DMS153 treated with DMSO at 0.1 percent for 48 hours (cell line): ENCODE measurements around the gene CEP20.
"Not testable (repeated sequence)": the region's sequence is repeated elsewhere in the genome, so short reads cannot be mapped to it uniquely, and the experiment has no call there.

Experiments used
- DNase-seq: peaks from one replicate; lab custom pipeline; 2025; ENCODE audit not compliant: unreplicated experiment; lab: John Stamatoyannopoulos, UW

The CEP20 gene, protein sequence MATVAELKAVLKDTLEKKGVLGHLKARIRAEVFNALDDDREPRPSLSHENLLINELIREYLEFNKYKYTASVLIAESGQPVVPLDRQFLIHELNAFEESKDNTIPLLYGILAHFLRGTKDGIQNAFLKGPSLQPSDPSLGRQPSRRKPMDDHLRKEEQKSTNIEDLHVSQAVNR

DNA sequence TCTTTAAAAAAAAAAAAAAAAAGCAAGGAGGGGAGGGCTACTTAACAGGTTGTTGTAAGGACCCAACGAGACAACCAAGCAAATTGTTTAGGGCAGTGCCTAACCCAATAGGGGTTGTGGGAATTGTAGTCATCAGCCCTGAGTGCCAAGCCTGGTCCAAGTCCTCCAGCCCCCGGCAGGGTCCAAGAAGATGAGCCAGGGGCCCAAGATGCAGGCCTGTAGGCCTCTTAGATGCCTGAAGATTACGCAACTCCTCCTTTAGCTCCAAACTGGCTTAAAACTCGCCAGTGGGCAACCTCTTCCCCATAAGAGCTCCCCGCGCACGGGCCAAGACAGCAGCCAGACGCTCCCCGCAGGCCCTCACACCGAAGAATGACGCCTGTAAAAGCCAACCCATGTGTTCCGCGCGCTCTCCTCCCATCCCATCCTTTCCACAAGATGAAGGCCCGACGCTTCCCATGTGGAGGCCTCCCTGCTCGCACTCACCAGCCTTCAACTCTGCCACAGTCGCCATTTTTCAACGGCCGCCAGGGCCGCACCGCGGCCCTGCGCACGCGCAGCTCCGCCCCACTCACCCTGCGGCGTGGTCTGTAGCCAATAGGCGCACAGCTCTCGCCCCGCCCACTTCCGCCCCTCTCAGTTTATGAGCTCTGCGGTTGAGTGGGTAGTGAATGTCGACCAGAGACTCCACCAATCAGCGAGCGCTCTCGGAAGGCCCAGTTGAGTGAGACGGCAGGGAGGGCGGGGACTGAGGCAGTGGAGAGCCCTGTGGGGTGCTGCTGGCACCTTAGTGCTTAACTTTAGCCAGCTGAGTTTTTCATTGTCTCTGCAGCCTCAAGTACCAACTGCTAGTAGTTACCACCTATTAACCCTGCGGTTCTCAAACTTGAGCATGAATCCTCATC lies at the start of gene CEP20:
CEP20 (minus strand) TSS at position 532 of the 905 bp plus-strand sequence; CDS start at position 514, 18 bp downstream.
- DNase-seq = peak; percentile 98

DNA sequence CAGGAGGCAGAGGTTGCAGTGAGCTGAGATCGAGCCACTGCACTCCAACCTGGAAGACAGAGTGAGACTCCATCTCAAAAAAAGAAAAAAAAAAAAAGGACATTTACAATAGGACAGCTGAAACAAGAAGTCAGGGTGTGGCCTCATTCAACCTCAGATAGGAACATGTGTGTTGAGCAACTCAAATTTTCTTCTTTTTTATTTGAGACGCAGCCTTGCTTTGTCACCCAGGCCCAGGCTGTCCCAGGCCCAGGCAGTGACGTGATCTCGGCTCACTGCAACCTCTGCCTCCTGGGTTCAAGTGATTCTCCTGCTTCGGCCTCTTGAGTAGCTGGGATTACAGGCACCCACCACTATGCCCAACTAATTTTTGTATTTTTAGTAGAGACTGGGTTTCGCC lies 48.4 kb upstream of the CEP20 start:
- DNase-seq = not testable (repeated sequence)

DNA sequence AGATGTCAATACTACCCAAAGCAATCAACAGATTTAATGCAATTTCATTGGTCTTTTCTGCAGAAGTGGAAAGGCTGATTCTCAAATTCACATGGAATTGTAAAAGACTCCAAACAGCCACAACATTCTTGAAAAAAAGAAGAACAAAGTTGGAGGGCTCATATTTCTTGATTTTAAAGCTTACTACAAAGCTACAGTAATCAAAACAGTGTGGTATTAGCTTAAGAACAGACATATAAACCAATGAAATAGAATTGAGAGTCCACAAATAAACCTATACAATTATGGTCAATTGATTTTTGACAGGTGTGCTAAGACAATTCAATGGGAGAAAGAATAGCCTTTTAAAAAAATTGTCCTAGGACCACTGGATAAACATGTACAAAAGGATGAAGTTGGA lies 46.6 kb upstream of the CEP20 start:
- no peak for DNase-seq

DNA sequence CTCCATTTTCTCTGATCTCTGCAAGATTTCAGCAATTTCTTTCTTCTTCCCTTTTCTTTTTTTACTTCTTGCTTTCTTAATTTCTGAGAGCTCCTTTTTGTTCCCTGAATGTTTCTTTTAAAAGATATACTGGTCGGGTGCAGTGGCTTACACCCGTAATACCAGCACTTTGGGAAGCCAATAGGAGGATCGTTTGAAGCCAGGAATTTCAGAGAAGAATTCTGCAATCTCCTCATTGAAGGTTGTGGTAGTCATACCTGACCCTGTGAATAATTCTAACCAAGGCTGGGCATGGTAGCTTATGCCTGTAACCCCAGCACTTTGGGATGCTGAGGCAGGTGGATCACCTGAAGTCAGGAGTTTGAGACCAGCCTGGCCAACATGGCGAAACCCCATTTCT lies 45.4 kb upstream of the CEP20 start:
- no peak for DNase-seq

DNA sequence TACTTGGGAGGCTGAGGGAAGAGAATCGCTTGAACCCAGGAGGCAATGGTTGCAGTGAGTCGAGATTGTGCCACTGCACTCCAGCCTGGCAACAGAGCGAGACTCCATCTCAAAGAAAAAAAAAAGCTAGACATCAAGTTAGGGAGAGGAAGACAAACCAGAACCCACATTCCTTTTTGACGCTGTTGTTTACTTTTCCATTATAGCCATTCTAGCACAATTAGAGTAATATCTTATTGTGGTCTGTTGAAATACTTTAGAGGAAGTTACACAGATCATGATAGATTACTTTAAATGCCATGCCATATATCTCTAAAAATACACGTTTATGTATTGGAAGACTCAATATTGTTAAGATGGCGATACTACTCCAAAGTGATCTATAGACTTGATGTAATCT lies 44.5 kb upstream of the CEP20 start:
- DNase-seq = no peak

DNA sequence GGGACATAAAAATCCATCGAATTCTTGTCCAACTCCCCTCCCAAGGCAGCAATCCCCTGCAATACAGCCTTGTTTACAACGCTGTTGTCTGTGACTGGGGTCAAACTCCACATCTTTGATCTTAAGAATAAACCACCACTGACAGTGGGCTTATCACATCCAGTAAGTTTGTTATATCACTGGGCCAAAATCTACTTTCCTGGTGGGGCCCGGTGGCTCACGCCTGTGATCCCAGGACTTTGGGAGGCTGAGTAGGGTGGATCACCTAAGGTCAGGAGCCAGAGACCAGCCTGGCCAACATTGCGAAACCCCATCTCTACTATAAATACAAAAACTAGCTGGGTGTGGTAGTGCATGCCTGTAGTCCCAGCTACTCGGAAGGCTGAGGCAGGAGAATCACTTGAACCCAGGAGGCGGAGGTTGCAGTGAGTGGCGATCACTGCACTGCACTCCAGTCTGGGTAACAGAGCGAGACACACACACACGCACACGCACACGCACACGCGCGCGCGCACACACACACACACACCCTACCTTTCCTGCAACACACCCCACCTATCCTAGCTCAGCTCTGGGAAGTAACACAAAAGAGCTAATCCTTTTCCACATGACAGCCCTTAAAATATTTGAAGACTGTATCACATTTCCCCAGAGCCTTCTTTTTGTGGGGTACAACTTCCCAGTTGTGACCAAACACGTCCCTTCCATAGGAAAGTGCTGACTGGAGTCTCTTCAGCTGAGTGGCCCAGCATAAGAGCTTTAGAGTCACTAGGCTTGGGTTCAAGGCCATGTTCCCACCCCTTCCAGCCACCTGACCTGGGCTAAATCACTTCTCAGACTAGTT lies 40.1 kb upstream of the CEP20 start:
- no peak for DNase-seq

DNA sequence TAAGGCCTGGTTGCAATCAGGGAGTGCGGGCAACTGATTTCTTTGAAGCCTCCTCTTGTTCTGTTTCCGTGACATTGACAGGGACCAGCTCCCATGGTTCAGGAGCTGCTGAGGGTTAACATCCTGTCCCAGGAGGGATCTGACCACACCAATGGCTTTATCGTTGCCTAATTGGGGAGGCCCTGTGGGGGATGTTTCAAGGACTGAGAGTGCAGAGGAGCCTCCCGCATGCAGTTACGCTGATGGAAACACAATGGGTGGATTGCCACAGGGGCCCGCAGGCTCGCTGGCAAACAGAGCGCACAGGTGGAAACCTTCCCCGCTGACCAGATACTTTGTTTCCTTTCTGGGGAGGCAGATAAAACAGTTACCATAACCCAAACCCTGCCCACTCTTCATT lies 37.2 kb upstream of the CEP20 start:
- DNase-seq = no peak

DNA sequence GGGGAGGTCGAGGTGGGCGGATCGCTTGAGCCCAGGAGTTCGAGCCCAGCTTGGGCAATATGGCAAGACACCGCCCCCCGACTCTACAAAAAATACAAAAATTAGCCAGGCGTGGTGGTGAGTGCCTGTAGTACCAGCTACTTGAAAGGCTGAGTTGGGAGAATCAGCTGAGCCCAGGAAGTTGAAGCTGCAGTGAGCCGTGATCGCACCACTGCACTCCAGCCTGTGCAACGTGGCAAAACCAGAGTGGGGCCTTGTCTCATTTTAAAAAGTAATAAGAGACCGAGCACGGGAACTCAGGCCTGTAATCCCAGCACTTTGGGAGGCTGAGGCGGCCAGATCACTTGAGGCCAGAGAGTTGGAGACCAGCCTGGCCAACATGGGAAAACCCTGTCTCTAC lies 36.6 kb upstream of the CEP20 start:
- DNase-seq = no peak

DNA sequence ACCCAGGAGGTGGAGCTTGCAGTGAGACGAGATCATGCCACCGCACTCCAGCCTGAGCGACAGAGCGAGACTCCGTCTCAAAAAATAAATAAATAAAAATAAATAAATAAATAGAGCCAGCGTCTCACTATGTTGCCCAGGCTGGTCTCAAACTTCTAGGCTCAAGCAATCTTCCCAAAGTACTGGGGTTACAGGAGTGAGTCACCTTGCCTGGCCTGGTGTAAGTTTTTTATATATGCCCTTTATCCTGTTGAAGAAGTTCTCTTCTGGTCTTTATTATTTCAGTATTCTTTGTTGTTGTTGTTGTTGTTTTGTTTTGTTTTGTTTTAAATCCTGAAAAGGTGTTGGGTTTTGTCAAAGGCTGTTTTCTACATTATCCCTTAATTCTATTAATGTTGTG lies 30.9 kb upstream of the CEP20 start:
- no peak for DNase-seq

DNA sequence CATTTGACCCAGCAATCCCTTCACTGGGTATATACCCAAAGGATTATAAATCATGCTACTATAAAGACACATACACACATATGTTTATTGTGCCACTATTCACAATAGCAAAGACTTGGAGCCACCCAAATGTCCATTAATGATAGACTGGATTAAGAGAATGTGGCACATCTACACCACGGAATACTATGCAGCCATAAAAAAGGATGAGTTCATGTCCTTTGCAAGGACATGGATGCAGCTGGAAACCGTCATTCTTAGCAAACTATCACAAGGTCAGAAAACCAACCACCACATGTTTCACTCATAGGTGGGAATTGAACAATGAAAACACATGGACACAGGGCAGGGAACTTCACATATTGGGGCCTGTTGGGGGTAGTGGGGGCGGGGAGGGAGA lies 29.9 kb upstream of the CEP20 start:
- DNase-seq = not testable (repeated sequence)

DNA sequence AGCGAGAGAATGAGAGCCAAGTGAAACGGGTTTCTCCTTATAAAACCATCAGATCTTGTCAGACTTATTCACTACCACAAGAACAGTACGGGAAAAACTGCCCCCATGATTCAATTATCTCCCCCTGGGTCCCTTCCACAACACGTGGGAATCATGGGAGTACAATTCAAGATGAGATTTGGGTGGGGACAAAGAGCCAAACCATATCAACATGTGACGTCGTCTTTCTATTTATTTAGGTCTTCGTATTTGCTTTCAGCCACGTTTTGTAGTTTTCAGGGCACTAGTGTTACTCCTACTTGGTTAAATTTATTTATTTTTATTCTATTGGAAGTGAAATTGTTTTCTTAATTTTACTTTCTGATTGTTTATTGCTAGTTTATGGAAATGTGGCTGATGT lies 27.9 kb upstream of the CEP20 start:
- no peak for DNase-seq

DNA sequence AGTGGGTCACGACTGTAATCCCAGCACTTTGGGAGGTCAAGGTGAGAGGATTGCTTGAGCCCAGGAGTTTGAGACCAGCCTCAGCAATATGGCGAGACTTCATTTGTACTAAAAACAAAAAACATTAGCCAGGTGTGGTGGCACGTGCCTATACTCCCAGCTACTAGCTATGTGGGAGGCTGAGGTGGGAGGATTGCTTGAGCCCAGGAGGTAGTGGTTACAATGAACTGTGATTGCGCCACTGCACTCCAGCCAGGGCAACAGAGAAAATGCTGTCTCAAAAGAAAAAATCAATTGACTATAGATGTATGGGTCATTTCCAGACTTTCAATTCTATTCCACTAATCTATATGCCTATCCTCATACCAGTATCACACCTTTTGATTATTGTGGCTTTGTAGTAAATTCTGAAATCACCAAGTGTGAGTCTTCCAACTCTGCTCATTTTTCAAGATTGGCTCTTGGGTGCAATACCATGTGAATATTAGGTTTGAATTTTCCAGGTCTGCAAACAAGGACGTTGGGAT lies 27.2 kb upstream of the CEP20 start:
- no peak for DNase-seq

DNA sequence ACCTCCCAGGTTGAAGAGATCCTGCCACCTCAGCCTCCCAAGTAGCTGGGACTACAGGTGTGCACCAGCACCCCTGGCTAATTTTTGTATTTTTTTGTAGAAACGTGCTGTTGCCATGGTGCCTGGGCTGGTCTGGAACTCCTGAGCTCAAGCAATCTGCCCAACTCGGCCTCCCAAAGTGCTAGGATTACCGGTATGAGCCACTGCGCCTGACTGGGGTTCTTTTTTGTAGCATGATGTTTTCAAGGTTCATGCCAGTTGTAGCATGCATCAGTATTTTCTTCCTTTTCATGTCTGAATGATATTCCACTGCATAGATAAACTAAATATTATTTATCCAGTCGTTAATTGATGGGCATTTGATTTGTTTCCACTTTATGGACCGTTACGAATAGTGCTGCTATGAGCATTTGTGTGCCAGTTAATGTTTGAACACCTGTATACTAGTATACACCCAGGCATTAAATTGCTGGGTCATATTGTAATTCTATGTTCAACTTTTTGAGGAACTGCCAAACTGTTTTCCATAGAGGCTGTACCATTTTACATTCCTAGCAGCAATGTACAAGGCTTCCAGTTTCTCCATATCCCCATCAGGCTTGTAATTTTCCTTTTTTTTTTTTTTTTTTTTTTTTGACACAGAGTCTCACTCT lies 24.8 kb upstream of the CEP20 start:
- no peak for DNase-seq

DNA sequence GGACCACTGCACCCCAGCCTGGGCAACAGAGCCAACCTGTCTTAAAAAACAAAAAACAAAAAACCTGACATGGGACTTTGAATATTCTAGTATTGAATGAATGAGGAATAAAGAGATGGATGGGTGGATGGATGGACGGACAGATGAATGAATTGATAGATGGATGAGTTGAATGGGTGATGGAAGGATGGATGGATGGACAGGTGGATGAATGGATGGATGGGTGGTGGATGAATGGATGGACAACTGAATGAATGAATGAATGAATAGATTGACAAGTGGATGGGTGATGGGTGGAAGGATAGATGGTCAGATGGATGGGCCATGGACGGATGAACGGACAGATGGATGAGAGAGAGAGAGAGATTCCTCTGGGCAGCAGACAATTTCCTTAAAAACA lies 22.8 kb upstream of the CEP20 start:
- no peak for DNase-seq

DNA sequence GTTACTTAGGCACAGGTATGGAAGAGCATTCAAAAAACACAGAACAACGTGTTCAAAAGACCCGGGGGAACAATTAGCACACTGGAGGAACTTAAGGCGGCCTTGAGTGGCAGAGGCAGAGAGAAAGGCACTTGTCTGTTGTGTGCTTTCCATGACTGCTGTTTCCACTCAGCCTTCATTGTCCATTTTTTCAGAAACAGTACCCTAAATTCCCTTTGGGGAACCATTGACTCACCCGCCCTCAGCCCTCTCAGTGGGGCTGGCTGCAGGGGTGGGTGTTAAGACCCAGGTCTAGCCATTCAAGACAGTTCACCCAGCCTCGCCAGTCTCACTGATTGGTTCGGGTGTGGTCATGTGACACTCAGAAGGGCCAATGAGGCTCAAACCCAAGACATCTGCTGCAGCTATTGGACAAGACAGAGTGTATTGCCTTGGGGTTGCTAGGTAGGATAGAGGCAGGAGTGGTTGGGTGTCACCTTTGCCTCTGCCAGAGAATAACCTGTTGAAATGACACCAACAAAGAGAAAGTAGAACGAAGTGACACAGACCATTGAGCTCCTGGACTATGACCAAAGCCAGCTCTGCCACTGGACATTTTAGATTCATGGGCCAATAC lies 19.6 kb upstream of the CEP20 start:
- DNase-seq = peak; percentile 2

DNA sequence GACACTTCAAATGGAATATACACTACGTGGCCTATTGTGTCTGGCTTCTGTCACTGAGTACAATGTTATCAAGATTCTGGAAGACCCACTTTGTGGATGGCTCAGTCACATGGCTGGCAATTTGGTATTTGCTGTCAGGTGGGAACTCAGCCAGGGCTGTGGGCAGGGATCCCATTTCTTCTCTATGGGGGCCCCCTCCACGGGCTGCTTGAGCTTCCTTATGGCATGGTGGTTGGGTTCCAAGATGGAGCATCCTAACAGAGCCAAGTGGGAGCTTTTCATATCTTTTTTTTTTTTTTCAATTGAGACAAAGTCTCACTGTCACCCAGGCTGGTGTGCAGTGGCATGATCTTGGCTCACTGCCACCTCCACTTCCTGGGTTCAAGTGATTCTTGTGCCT lies 18.0 kb upstream of the CEP20 start:
- no peak for DNase-seq

DNA sequence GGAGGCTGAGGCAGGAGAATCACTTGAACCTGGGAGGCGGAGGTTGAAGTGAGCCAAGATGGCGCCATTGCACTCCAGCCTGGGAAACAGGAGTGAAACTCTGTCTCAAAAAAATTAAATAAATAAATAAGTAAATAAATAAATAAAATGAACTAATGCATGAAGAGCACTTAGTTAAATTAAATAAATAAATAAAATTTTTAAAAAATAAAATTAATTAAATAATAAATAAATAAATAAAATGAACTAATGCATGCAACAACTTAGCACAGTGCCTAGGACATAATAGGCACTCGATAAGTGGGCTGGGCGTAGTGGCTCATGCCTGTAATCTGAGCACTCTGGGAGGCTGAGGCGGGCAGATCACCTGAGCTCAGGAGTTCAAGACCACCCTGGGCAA lies 15.6 kb upstream of the CEP20 start:
- no peak for DNase-seq

DNA sequence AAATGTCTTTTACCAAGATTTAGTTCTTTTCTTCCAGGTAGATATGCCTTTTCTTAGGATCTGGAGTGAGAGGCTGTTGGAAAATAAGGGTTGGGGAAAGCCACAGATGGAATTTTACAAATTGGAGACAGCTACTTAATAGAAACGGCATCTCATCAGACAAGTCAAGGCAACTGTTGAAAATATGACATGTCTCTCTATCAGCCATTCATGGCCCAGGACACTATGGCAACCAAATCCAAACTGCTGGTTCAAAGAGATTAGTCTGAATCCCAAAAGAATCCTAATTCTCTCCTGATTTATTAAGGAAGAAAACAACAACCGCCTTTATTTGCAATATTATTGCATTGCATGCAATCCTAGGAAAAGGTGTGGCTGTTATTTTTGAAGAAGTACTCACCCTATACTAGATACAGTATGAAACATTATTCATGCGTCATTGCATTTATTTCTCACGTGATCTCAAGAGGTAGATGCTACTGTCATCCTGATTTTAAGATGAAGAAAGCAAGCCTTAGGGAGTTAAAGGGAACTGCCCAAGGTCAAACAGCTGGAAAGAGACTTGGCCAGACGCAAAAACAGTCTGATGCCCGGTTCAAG lies 12.6 kb upstream of the CEP20 start:
- no peak for DNase-seq

DNA sequence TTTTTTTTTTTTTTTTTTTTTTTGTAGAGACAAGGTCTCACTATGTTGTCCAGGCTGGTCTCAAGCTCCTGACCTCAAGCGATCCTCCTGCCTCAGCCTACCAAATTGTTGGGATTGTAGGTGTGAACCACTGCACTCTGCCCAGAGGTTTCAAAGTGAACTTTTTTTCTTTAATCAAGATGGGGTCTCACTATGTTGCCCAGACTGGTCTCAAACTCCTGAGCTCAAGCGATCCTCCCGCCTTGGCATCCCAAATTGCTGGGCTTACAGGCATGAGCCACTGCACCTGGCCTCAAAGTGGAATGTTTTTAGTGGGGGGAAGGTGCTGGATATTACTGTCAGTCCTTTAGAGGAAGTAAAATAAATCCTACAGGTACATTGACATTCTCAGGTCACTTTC lies 12.0 kb upstream of the CEP20 start:
- no peak for DNase-seq

DNA sequence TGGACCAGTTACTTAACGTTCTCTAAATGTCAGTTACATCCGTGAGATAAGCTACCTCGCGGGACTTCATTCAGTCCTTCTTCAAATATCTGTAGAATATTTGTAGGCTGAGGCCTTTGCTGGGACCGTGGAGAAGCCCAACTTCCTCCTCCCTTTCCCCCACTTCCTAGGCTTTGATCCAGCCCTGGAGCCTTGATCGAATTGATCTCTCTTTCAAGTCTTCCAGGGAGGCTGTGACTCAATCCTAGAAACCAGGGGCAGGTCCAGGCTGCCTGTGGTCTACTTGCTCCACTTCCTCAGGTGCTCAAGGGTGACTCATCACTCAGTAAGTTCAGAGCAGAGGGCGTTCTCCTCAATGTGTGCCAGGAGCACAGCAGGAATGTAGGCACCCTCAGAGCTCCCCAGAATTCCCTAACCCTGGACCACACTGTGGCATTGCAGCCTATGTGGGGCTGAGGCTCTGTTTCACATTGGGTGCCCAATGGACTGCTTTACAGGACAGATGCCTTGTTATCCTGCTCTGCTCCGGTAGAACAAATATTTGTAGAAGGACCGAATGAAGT lies 11.2 kb upstream of the CEP20 start:
- no peak for DNase-seq
